ENCODE results near the gene SLC16A6. TPM values are rescaled to one million over a fixed set of nuclear protein-coding genes. Genes with fewer than 3 reads are reported as not detected.
"Not testable (repeated sequence)": the region's sequence is repeated elsewhere in the genome, so short reads cannot be mapped to it uniquely, and the experiment has no call there.

Gene SLC16A6
- total RNA-seq, 1 experiment from 2014 or later, result 0.22 TPM

GRCh38 chr17:68258890-68259647 is 31.9 kb downstream of the SLC16A6 start:
- POLR2A ChIA-PET; H3K27me3 Mint-ChIP-seq (ENCODE audit: low read depth); H3K27ac Mint-ChIP-seq; CTCF ChIA-PET; H3K9me3 Mint-ChIP-seq: not testable (repeated sequence)
- Mint-ChIP-seq H3K36me3 (peaks cover 25% of the 10 kb centered on the region), H3K4me1 (peaks cover 12% of the 10 kb centered on the region), H3K4me3 (peak overlapping the region; percentile 63)
- peak; percentile 94 for ATAC-seq
- peak; percentile 43 for DNase-seq (ENCODE audit: low spot score)
- TF ChIP-seq E2F5 (CRISPR knock-in tag; IDR thresholded peaks at IDR 0.05) (0 out of 2 replicates have a peak, but pooled peaks have one; percentile 29), MAX (CRISPR knock-in tag; IDR thresholded peaks at IDR 0.05) (peak; percentile 72)

GRCh38 chr17:68257934-68258333 is 33.0 kb downstream of the SLC16A6 start:
- DNase-seq (ENCODE audit: low spot score), result no peak
- no peak for TF ChIP-seq GABPB1 (CRISPR knock-in tag; IDR thresholded peaks at IDR 0.05)
- no peak for TF ChIP-seq NFYB (CRISPR knock-in tag; conservative IDR thresholded peaks at IDR 0.05; ENCODE audit: low read depth)
- TF ChIP-seq TEAD1 (CRISPR knock-in tag; IDR thresholded peaks at IDR 0.05), result no peak
- ChIA-PET CTCF (no interaction called here), POLR2A (no interaction called here)
- Mint-ChIP-seq H3K9me3 (no peaks in the 10 kb centered on the region), H3K4me3 (no peak overlapping the region), H3K36me3 (peaks cover 30% of the 10 kb centered on the region), H3K27ac (no peak overlapping the region), H3K27me3 (ENCODE audit: low read depth) (peaks cover 6% of the 10 kb centered on the region), H3K4me1 (peaks cover 12% of the 10 kb centered on the region)
- no peak for ATAC-seq

- H3K9me3 Mint-ChIP-seq; POLR2A ChIA-PET; H3K27ac Mint-ChIP-seq; H3K4me3 Mint-ChIP-seq; DNase-seq (ENCODE audit: low spot score); CTCF ChIA-PET; H3K27me3 Mint-ChIP-seq (ENCODE audit: low read depth); ATAC-seq: not testable (repeated sequence)
- Mint-ChIP-seq H3K36me3 (peaks cover 37% of the 10 kb centered on the region), H3K4me1 (peaks cover 10% of the 10 kb centered on the region)
Measured at GRCh38 chr17:68256701-68257100, 34.2 kb downstream of the SLC16A6 start.

GRCh38 chr17:68255731-68256538 is 35.0 kb downstream of the SLC16A6 start:
- no peak overlapping the region for H3K4me3 Mint-ChIP-seq
- peaks cover 6% of the 10 kb centered on the region for H3K27me3 Mint-ChIP-seq (ENCODE audit: low read depth)
- peaks cover 39% of the 10 kb centered on the region for H3K36me3 Mint-ChIP-seq
- H3K27ac Mint-ChIP-seq, result no peak overlapping the region
- peaks cover 10% of the 10 kb centered on the region for H3K4me1 Mint-ChIP-seq
- ATAC-seq (no peak), DNase-seq (ENCODE audit: low spot score) (no peak)
- ChIA-PET POLR2A (no interaction called here), CTCF (no interaction called here)
- TF ChIP-seq PRDM15 (CRISPR knock-in tag; IDR thresholded peaks at IDR 0.05), result no peak
- TF ChIP-seq NFATC4 (CRISPR knock-in tag; IDR thresholded peaks at IDR 0.05), result no peak
- no peak for TF ChIP-seq GTF2I (CRISPR knock-in tag; conservative IDR thresholded peaks at IDR 0.05)
- no peak for TF ChIP-seq GABPB1 (CRISPR knock-in tag; IDR thresholded peaks at IDR 0.05)
- no peak for TF ChIP-seq OVOL2 (CRISPR knock-in tag; IDR thresholded peaks at IDR 0.05; ENCODE audit: borderline replicate concordance)
- no peak for TF ChIP-seq CDX4 (CRISPR knock-in tag; IDR thresholded peaks at IDR 0.05; ENCODE audit: borderline replicate concordance)
- TF ChIP-seq NFE2L1 (CRISPR knock-in tag; IDR thresholded peaks at IDR 0.05), result no peak
- no peak for TF ChIP-seq TEAD4 (CRISPR knock-in tag; IDR thresholded peaks at IDR 0.05)
- TF ChIP-seq ATF6 (CRISPR knock-in tag; IDR thresholded peaks at IDR 0.05), result no peak
- TF ChIP-seq ZNF138 (CRISPR knock-in tag; conservative IDR thresholded peaks at IDR 0.05), result no peak
- no peak for TF ChIP-seq CTCF (IDR thresholded peaks at IDR 0.05)
- TF ChIP-seq JUN (CRISPR knock-in tag; IDR thresholded peaks at IDR 0.05), result no peak
- no peaks in the 10 kb centered on the region for H3K9me3 Mint-ChIP-seq
